Activated CD8-positive, alpha-beta T cell treated with anti-CD3 and anti-CD28 coated beads for 36 hours (primary cell): ENCODE data around the gene RXFP3. TPM values are rescaled to one million over a fixed set of nuclear protein-coding genes. Genes with fewer than 3 reads are reported as not detected.

ENCODE experiments used
- ATAC-seq: fragments of 200-7000 bp; cut with Tn5 transposase; one replicate; pipeline ENCODE4 v1.10.0; 2021; ENCODE audit warnings: mild to moderate bottlenecking, moderate library complexity
- CTCF ChIA-PET: fragments of 350-600 bp; sonication (Branson Sonifier 250); formaldehyde crosslinking; loops from one replicate; lab custom pipeline; 2021; ENCODE audit warnings: antibody characterized with exemption; lab: Charles Lee
- POLR2A ChIA-PET: fragments of 350-600 bp; sonication (Branson Sonifier 250); formaldehyde crosslinking; loops from one replicate; lab custom pipeline; 2021; ENCODE audit warnings: antibody characterized with exemption; lab: Charles Lee
- DNase-seq: peaks from one replicate; pipeline ENCODE4 v3.0.0-alpha.2; 2020
- H3K27ac Mint-ChIP-seq: one replicate; pipeline ENCODE4 v1.8.0; 2021; ENCODE audit warnings: mild to moderate bottlenecking, mixed read lengths
- H3K27me3 Mint-ChIP-seq: one replicate; pipeline ENCODE4 v1.8.0; 2021; ENCODE audit warnings: mixed read lengths
- H3K36me3 Mint-ChIP-seq: one replicate; pipeline ENCODE4 v1.8.0; 2021; ENCODE audit warnings: low read depth, mixed read lengths
- H3K4me1 Mint-ChIP-seq: one replicate; pipeline ENCODE4 v1.8.0; 2021; ENCODE audit warnings: low read depth, mixed read lengths
- H3K4me3 Mint-ChIP-seq: one replicate; pipeline ENCODE4 v1.8.0; 2021; ENCODE audit warnings: mild to moderate bottlenecking, moderate library complexity, mixed read lengths
- H3K9me3 Mint-ChIP-seq: one replicate; pipeline ENCODE4 v1.8.0; 2021; ENCODE audit warnings: mixed read lengths
- CTCF ChIP-seq: fragments of 200-600 bp; IDR thresholded peaks from one replicate; pipeline ENCODE4 v1.8.0; 2022; ENCODE audit warnings: antibody characterized with exemption, mild to moderate bottlenecking
- intact Hi-C: fragments of 100-400 bp; cut with micrococcal nuclease; formaldehyde crosslinking; loops from one replicate; pipeline ENCODE4 v1.10.0; 2022
- total RNA-seq, 2 experiments: library from RNA; stranded (reverse); gene quantifications; one replicate each; pipeline ENCODE4 v1.2.3, GENCODE V29; 2021

The RXFP3 gene
- total RNA-seq, 2 experiments from 2014 or later = not detected

GRCh38 chr5:33891788-33892619 is 44.2 kb upstream of the RXFP3 start, which contains the start of gene ADAMTS12:
ADAMTS12 (minus strand) TSS chr5:33891990; CDS start chr5:33891856, 134 bp downstream.
- TF ChIP-seq CTCF = no peak
- CTCF ChIA-PET = no interaction called here

GRCh38 chr5:33892620-33893137 is 43.5 kb upstream of the RXFP3 start:
- ChIA-PET POLR2A (interaction anchor here (1.2 kb wide), 1 partner anchor 14 kb away, joined by 3 read pairs; no protein-coding TSS in a partner anchor), CTCF (no interaction called here)
- intact Hi-C loops = no loop called here
- no peak overlapping the region for H3K4me3 Mint-ChIP-seq
- DNase-seq (no peak), ATAC-seq (no peak)
- no peak overlapping the region for H3K27ac Mint-ChIP-seq
- no peak for TF ChIP-seq CTCF
- no peaks in the 10 kb centered on the region for H3K36me3 Mint-ChIP-seq
- H3K9me3 Mint-ChIP-seq = no peaks in the 10 kb centered on the region
- H3K27me3 Mint-ChIP-seq = peaks cover 33% of the 10 kb centered on the region
- peaks cover 6% of the 10 kb centered on the region for H3K4me1 Mint-ChIP-seq

More at GRCh38 chr5:33891788-33892619, 44.2 kb upstream of the RXFP3 start, which contains the start of gene ADAMTS12:
- peaks cover 6% of the 10 kb centered on the region for H3K4me1 Mint-ChIP-seq
- peaks cover 31% of the 10 kb centered on the region for H3K27me3 Mint-ChIP-seq
- POLR2A ChIA-PET = interaction anchor here (1.2 kb wide), 1 partner anchor 15 kb away, joined by 3 read pairs; no protein-coding TSS in a partner anchor
- H3K36me3 Mint-ChIP-seq = no peaks in the 10 kb centered on the region
- H3K4me3 Mint-ChIP-seq = no peak within 1 kb of the TSS
- DNase-seq (no peak), ATAC-seq (no peak)
- no peak within 1 kb of the TSS for H3K27ac Mint-ChIP-seq
- H3K9me3 Mint-ChIP-seq = no peaks in the 10 kb centered on the region
- intact Hi-C loops = no loop called here

GRCh38 chr5:33894566-33894965 is 41.6 kb upstream of the RXFP3 start:
- Mint-ChIP-seq H3K4me3 (no peak overlapping the region), H3K9me3 (no peaks in the 10 kb centered on the region), H3K4me1 (peaks cover 6% of the 10 kb centered on the region), H3K27ac (no peak overlapping the region), H3K27me3 (peaks cover 31% of the 10 kb centered on the region), H3K36me3 (no peaks in the 10 kb centered on the region)
- ChIA-PET POLR2A (no interaction called here), CTCF (no interaction called here)
- ATAC-seq = no peak
- no peak for DNase-seq
- intact Hi-C loops = no loop called here
- no peak for TF ChIP-seq CTCF

GRCh38 chr5:33901156-33901555 is 35.0 kb upstream of the RXFP3 start:
- ChIA-PET POLR2A (no interaction called here), CTCF (no interaction called here)
- no peaks in the 10 kb centered on the region for H3K4me1 Mint-ChIP-seq
- ATAC-seq (no peak), DNase-seq (no peak)
- H3K27me3 Mint-ChIP-seq = peaks cover 2% of the 10 kb centered on the region
- H3K36me3 Mint-ChIP-seq = peaks cover 1% of the 10 kb centered on the region
- intact Hi-C loops = no loop called here
- no peak overlapping the region for H3K27ac Mint-ChIP-seq
- TF ChIP-seq CTCF = no peak
- H3K9me3 Mint-ChIP-seq = peaks cover 17% of the 10 kb centered on the region
- H3K4me3 Mint-ChIP-seq = no peak overlapping the region

GRCh38 chr5:33903118-33903517 is 33.1 kb upstream of the RXFP3 start:
- no peak for DNase-seq
- no peak for ATAC-seq
- no peak for TF ChIP-seq CTCF
- Mint-ChIP-seq H3K9me3 (peaks cover 33% of the 10 kb centered on the region), H3K27me3 (no peaks in the 10 kb centered on the region), H3K36me3 (peaks cover 1% of the 10 kb centered on the region), H3K4me1 (no peaks in the 10 kb centered on the region), H3K4me3 (no peak overlapping the region), H3K27ac (no peak overlapping the region)
- intact Hi-C loops = no loop called here
- ChIA-PET POLR2A (no interaction called here), CTCF (no interaction called here)
